ENCODE results near the gene SST. TPM values are rescaled to one million over a fixed set of nuclear protein-coding genes. Genes with fewer than 3 reads are reported as not detected.
A peak's percentile ranks its signal among the peaks of the same experiment; 100 is the strongest.
"Not testable (repeated sequence)": the region's sequence is repeated elsewhere in the genome, so short reads cannot be mapped to it uniquely, and the experiment has no call there.

The SST gene
- total RNA-seq, 1 donor from 2014 or later = not detected

DNA sequence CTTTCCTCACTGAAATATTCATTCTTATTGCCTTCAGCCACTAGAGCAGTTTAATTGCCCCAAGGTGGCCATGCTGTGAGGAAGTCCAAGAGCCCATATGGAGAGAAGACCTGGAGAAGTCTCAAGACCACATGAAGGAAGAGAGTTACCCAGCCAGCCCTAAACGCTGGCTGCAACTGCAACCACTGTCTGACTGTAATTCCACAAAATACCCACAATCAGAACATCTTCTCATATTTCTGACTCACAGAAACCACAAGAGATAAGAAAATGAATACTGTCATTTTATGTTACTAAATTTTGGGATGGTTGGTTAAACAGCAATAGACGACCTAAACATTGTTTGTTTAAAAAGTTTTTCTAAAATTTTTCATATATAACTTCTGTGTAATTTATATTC lies 14.7 kb upstream of the SST start:
- no peak for DNase-seq (ENCODE audit: extremely low read depth, low read depth, low spot score)

DNA sequence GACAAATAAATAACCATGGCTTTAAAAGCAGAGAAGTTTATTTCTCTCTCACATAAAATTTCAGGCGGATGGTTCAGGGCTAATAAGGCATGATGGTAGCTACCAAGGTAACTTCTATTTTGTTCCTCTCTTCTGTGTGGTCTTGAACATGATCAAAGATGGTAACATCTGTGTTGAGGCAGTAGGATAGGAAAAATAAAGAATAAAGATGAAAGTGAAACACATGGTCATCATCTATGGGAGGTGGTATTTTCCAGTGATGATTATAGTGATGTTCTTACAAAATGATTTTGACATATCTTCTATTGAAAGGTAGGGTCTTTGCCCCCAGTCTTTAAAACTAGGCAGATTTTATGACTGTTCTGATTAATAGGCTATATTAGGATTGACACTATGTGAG lies 14.2 kb upstream of the SST start:
- DNase-seq (ENCODE audit: extremely low read depth, low read depth, low spot score) = no peak

DNA sequence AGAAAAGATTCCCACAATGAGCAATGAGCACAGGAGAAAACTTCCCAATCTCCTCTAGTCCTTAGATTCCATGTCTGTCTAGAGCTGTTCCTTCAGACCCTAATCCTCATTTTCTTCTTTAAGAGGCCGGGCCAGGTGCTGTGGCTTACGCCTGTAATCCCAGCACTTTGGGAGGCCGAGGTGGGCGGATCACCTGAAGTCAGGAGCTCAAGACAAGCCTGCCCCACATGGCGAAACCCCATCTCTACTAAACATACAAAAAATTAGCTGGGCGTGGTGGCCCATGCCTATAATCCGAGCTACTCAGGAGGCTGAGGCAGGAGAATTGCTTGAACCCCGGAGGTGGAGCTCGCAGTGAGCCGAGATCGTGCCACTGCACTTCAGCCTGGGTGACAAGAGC lies 11.6 kb upstream of the SST start:
- not testable (repeated sequence) for DNase-seq (ENCODE audit: extremely low read depth, low read depth, low spot score)

DNA sequence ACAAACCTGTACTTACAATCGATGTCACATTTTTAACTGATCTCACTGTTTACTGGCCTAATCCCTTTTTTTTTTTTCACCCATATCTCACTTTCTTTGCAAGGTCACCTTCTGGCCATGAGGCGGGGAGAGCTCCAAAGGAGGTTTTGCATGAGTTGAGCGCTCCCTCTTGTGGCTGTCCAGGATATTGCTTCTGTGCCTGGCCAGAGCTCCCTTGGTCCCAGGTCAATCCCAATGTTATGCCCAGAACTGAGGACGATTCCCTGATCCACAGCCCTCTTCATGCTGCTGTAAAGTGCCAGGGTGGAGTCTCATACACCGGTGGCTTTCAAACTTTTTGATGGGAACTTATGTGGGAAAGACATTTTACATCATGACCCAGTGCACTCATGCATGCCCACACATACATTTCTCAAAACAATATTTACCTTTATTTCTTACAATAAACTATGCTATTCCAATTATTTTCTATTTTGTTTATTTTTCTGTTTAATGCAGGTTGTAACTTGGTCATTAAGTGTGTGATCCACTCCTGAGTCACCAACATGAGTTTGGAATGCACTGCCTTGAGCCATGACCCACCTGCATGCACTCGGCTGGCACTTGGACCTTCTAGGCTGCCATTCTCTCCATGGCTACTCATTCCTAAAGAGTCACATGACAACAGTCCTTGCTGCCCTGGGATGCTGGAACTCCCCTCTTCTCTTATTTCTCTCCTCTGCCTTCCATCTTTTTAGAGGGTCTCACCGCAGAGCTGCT lies 9.6 kb upstream of the SST start:
- peak; percentile 37 for DNase-seq (ENCODE audit: extremely low read depth, low read depth, low spot score)

DNA sequence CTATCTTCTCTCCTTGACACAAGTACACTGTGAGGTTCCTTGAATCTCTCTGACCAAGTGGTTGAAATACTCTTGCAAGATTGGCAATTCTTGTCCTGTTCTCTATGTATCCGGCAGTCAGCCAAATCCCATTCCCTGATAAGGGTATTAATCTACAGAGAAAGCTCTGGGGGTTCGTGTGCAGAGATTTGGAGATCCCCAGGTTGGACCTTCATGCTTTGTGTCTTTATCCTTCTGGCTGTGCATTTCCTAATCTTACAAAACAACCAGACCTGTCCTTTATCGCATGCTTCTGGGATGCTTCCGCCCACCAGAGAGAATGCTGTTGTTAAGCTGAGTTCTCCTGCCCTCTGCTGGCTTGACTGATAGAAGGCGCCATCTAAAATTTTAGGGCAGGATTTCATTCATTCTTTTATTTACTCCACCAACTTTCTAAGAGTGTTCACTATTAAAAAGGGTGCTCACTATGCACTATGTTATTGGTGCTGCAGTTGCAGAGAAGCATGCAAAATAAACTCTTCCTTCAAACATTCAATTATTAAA lies 8.6 kb upstream of the SST start:
- peak; percentile 27 for DNase-seq (ENCODE audit: extremely low read depth, low read depth, low spot score)

DNA sequence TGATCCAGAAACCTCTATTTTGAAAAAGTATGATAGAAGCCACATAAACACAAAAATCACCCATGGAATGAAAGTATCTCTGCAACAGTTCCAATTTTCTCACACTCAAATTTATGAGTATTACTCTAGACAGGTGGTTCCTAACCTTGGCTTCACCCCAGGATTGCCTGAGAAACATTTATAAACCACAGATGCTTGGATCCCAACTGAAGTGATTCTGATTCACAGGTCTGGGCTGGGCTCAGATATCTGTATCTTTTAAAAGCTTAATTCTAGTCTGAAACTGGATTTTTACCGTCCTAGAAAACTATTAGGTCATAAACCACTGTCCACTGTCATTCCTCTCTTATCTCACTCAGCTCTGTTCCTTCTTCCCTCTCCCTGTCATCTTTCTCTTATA lies 7.4 kb upstream of the SST start:
- no peak for DNase-seq (ENCODE audit: extremely low read depth, low read depth, low spot score)

DNA sequence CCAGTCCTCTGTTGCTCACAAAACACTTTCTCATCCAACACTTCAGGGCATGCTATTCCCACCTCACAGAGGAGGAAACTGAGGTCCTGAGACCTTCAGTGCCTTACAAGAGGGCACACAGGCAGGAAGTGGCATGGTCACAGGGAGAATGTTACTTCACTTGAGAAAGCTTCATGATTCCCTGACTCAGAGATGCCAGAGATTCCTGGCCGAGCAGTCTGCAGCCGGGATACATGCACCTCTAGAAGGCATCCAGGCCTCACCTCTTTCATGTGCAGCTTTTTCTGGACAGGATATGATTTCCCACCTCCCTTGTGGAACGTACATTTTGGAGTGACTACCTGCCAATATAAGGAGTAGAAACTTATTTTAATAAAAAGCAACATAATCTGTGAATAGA lies 2.8 kb upstream of the SST start:
- no peak for DNase-seq (ENCODE audit: extremely low read depth, low read depth, low spot score)

DNA sequence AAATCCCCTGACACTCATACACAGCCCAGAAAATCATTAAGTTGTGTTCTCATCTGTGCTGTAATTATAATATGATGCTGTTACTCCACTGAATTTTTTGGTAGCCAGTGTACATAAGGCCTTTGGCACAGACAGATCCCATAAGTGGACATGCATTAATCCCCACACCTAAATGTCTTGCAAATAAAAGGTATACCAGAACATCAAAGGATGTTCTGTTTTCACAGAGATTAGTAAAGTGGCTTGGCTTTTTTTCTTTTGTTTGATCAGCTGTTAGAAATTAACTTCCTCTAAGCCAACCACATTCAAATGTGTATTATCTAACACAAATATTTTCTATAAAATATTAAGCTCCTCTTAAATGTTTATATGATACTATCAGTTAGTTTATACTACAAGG lies 2.7 kb downstream of the SST start:
- no peak for DNase-seq (ENCODE audit: extremely low read depth, low read depth, low spot score)

DNA sequence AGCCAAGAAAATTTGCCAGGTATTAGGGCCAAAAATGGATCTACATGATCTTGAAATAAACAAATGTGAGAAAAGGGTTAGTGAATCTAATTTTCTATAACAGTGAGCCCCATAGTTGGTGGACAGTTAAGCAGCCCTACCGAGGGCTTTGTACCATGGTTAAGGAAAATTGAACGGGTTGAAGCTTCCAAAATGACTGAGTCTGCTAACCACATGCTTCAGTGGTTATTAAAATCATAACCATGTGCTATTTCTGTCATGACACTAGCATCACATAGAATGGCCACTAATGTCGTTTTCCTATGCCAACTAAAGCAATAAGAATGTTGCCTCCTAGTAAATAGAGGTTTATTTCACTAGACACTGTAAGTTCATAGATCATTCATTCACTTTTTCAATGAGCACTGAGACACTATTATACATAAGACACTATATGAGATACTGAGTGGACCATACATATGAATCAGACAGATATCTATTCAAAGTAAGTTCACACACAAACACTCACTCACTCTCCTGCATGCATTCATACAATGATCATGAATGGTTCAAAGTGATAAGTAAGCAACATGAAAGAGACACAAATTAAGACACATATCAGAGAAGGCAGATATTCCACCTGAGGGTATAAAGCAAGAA lies 4.3 kb downstream of the SST start:
- DNase-seq (ENCODE audit: extremely low read depth, low read depth, low spot score) = no peak

DNA sequence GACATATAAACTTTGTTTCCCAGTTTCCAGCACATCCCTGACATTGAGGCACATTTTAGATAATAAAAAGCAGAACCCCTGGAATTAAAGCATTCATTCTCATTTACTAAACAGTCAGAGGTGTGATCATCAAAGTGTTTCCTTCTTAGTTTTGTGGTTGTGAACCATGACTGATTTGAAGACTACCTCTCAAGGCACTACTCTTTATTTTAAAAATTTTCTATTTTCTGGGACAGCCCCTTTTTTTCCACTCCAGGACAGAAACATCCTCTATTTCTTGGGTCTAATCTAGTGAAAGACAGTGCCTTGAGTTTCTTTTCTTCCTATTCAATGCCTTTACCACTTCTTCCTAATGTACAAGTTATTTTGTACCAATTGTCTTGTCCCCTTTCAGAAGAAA lies 5.2 kb downstream of the SST start:
- DNase-seq (ENCODE audit: extremely low read depth, low read depth, low spot score) = no peak

DNA sequence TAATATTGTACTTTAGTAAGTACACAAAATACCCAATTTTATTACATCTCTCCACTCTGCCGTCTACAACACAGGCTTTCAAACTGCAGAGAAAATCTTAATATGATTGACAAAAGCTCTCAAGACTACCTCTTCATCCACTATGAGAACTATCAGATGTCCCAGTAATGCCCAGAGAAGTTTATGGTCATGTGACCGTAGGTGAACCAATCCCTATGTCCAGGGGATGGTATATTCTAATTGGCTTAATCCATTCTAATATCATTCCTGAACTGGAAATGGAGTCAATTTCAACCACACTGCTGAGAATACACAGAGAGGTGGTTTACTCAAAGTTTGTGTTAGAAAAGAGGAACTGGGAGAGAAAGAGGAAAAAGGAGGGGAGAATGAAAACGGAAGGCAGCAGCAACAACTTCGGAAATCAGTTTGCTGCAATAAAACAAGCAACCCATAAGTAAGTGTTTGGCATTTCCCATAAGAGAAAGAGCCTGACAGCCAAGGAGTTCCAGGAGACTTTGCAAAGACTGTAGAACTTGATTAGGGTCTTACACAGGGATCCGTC lies 7.3 kb downstream of the SST start:
- DNase-seq (ENCODE audit: extremely low read depth, low read depth, low spot score) = no peak

DNA sequence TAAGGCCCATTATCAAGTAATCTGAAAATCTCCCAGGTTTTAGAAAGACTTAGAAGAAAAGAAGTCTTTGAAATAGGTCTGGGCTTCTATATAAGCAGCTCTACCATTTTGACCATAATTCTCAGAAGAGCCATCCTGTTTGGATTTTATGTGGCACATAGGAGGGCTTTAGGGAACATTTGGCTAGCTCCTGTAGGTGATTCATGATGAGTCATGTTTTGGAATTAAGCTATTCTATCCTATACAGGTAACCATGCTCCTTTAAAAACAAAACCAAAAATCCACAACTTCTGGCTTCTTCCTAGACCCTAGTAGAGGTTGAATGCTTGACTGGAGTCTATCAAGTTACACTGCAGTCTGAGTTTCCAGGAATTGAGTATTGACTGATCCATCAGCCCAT lies 8.9 kb downstream of the SST start:
- DNase-seq (ENCODE audit: extremely low read depth, low read depth, low spot score) = no peak

DNA sequence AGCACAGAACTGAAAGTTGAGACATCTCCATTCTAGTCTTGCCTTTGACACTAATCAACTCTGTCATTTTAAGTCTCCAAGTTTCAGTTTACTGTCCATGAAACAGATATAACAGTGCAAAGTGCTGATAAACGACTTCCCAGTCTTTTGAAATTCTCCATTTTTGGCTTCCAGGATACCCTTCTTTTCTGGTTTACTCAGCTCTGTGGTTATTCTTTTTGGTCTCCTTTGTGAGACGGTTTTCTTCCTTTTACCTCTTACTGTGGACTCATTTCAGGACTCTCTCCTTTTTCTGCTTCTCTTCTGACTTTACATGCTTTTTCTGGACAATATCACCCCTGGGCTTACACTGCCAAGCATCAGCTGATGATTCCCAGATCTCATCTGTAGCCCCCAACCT lies 18.9 kb downstream of the SST start:
- DNase-seq (ENCODE audit: extremely low read depth, low read depth, low spot score) = no peak

DNA sequence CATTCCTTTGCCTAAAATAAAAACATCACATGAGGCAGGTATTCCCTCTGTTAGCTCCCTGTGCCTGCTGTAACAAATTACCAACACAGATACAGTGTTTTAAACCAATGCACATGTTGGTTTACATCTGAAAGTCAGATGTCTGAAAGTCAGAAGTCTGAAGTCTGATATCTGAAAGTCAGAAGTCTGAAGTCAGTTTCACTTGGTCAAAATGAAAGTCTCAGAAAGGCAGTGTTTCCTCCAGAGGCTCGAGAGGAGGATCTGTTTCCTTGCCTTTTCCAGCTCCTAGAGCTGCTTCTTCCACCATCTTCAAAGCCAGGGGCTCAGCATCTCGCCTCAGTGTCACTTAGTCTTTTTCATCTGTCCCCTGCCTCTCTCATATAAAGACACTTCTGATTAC lies 22.0 kb downstream of the SST start:
- no peak for DNase-seq (ENCODE audit: extremely low read depth, low read depth, low spot score)

DNA sequence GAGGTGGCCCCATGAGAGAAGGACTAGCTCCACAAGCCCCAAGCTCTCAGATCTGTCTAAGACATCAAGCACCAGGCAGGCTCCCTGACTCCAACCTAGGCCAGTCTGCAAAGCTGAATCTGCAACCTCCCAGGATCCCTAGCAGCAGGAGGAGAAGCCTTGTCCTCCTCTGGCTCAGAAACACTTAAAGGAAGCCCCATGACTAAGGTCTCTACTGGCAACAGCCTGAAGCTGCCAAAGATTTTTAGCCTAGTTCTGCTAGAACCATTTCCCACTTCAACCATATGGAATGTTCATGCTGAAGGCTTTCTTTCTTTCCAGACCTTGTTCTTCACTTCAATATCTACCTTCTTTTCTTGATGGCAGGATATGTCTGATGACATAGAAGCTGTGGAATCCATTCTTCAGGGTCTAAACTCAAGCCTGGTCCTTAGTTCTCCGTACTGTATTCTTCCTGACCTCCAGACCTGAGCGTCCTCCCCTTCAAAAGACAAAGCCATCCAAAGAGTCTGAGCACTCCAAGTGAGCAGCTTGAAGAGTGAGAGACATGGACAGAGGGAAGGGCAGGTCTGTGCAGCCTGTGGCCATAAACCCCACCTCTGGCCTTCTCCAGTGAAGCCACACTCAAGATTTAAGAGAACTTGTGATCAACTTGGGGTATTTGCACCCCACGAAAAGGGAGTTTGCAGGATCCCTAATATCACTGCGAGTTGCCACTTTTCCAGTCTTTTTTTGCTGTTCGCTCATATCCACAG lies 23.1 kb downstream of the SST start:
- DNase-seq (ENCODE audit: extremely low read depth, low read depth, low spot score) = no peak

DNA sequence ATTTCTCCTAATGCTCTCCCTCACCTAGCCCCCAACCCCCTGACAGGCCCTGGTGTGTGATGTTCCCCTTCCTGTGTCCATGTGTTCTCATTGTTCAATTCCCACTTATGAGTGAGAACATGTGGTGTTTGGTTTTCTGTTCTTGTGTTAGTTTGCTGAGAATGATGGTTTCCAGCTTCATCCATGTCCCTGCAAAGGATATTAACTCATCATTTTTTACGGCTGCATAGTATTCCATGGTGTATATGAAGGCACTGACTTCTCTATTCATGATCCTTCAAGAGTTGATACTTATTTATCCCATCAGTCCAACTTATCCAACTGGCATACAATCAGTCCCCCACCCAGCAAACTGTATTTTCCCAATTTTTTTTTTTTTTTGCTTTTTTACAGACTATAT lies 24.8 kb downstream of the SST start:
- DNase-seq (ENCODE audit: extremely low read depth, low read depth, low spot score) = not testable (repeated sequence)

DNA sequence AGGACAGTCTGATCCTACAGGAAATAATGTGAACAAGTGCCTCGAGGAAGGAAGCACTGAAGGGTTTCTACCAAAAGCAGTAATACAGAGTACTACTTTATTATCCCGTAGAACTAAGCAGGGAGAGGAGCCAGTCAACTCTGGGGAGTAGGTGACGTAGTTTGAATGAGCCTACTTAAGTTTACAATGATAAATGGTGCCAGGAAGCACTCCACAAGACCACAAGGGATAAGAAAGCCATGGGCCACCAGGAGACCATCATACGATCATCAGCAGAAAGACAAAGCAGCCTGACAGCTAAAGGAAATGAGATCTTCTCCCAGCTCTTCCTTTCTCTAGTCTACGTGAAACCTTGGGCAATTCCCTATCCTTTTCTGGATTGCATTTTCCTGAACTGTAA lies 27.3 kb downstream of the SST start:
- no peak for DNase-seq (ENCODE audit: extremely low read depth, low read depth, low spot score)

DNA sequence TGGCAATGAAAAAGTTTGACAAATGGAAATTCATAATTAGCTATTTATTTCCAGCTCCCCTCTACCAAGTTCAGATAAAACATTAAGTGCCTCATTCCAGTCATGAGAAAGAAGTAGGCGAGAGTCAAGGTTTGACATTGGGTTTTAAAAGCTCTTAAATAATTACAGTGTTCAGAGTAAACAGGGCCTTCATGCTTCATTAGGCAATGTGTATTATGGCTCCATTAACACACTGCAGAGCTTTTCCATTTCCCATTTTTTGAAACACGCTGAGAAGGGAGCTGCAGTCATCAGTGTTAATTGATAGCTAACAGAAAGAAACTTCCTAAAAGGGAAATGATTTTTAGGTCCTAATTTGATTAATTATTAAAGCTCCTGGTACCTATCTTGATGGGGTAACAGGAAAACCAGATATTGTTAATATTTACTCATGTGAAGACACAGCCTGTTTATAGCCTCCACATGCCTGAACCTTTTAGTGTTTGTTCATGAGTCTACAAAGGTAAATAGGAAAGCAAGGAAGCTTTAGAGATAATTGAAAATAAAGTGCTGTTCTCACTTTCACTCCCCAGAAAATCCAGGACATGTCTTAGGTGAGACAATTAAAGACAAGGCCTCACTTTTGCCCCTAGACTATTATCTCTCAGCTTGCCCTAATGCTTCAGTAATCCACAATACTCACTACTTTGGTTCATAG lies 28.7 kb downstream of the SST start:
- DNase-seq (ENCODE audit: extremely low read depth, low read depth, low spot score) = no peak

DNA sequence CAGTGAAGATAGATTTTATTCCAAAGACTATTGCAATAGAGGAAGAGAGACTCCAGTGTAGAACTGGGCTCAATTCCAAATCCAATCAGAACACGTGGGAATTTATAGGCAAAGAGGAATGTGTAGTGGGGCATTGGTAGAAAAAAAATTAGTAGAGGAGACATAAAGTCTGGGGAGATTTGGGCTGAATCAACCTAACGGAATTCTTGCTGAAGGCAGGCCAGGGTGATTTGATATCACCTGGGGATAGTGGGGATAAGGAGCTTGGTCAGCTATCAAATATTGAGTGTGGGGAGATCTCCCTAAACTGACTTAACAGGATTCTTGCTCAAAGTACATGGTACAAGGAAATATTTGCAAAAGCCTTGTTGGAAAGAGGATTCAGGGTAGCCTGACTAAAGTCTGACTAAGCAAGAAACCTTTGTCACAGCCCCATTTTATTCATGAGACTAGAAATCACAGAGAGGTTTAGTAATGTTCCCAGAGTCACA lies 29.6 kb downstream of the SST start:
- DNase-seq (ENCODE audit: extremely low read depth, low read depth, low spot score) = no peak

DNA sequence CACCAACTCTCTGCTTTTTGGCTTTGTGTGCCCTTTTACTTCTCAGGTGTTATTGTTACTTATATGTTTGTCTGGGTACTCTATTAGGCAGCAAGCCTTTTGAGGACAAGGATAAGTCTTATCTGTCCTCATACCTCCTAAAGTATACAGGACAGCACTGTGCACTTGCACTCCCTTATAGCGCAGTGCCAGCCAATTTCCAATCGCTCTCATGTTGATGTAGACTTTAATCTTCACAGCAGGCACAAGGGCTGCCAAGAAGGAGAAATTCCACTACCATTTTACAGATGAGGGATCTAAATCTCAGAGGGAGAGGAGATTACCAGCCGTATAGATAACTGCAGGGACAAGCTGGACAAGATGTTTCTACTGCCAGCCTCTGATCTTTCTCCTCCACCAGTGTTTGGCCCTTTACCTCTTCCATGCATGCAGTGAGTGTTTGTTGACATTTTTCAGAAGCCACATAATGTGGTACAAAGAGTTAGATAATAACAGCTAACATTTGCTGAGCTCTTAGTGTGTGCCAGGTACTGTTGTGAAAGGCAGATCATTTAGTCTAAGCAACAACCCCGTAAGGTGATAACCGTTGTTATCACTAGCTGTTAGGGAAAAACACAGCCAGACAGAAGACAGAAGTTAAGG lies 30.1 kb downstream of the SST start:
- DNase-seq (ENCODE audit: extremely low read depth, low read depth, low spot score) = no peak

All from glomerular endothelial cell (primary cell).